Epithelial cell of esophagus (primary cell): ENCODE data around the gene CFAP43.
A peak's percentile ranks its signal among the peaks of the same experiment; 100 is the strongest.

Source experiments
- DNase-seq: peaks from one replicate; pipeline ENCODE4 v3.0.0; 2010; ENCODE audit warnings: low read depth
- H3K4me3 ChIP-seq: 2 replicates; pipeline ENCODE4 v1.5.1; 2011; ENCODE audit warnings: mild to moderate bottlenecking, low read length, control low read depth
- CTCF ChIP-seq: IDR thresholded peaks from 2 replicates; pipeline ENCODE4 v1.5.1; 2011; ENCODE audit warnings: low read depth, mild to moderate bottlenecking, low read length, control low read depth, inconsistent platforms; ENCODE audit not compliant: insufficient read depth; ENCODE audit errors: missing control alignments

Gene CFAP43

GRCh38 chr10:104089621-104090020, 142.5 kb downstream of the CFAP43 start:
- DNase-seq, result peak; percentile 50
- no peak overlapping the region for H3K4me3 ChIP-seq
- no peak for TF ChIP-seq CTCF

GRCh38 chr10:104088239-104088638, 143.9 kb downstream of the CFAP43 start:
- DNase-seq, result no peak
- H3K4me3 ChIP-seq, result no peak overlapping the region
- TF ChIP-seq CTCF, result no peak

GRCh38 chr10:104085801-104086400, 146.3 kb downstream of the CFAP43 start, which contains the start of gene COL17A1:
Gene COL17A1, minus strand, starts transcription at chr10:104085880. Its CDS starts 5,207 bp downstream, at chr10:104080673.
- DNase-seq, result peak; percentile 84
- peak within 1 kb of the TSS; percentile 83 for H3K4me3 ChIP-seq
- no peak for TF ChIP-seq CTCF

- TF ChIP-seq CTCF, result no peak
- H3K4me3 ChIP-seq, result peak overlapping the region; percentile 83
- no peak for DNase-seq
Measured at GRCh38 chr10:104084482-104085142, 147.6 kb downstream of the CFAP43 start.

GRCh38 chr10:104081998-104082397, 150.2 kb downstream of the CFAP43 start:
- no peak for TF ChIP-seq CTCF
- DNase-seq, result peak; percentile 23
- H3K4me3 ChIP-seq, result peak overlapping the region; percentile 83

GRCh38 chr10:104080762-104081161, 151.4 kb downstream of the CFAP43 start:
- TF ChIP-seq CTCF, result peak; percentile 70
- peak; percentile 62 for DNase-seq
- H3K4me3 ChIP-seq, result no peak overlapping the region
